ENCODE measurements around the gene TBX21.

- TF ChIP-seq CTCF (IDR thresholded peaks at IDR 0.05; ENCODE audit: insufficient read depth, low read length, poor library complexity, severe bottlenecking) (no peak), EZH2phosphoT487 (conservative IDR thresholded peaks at IDR 0.05; ENCODE audit: low read length) (no peak)
These were observed 12.8 kb upstream of the TBX21 start for GRCh38 chr17:47720196-47720595.

Data from SU-DHL-6 (cell line).